D721Med (cell line): ENCODE measurements around the gene BICD2.

Experiments used
- DNase-seq: peaks from one replicate; pipeline ENCODE4 v3.0.0; 2011; ENCODE audit warnings: low spot score; ENCODE audit not compliant: insufficient read length
- FAIRE-seq: peaks from 2 replicates; lab custom pipeline; 2011; peaks lifted over from hg19 to GRCh38; lab: Jason Lieb, UNC
- TF ChIP-seq, protein P1 (sequence below): IDR thresholded peaks from 2 replicates; pipeline ENCODE4 v1.5.1; 2012; ENCODE audit warnings: mild to moderate bottlenecking, control low read depth; ENCODE audit not compliant: insufficient read depth; ENCODE audit errors: missing control alignments

BICD2 gene

DNA sequence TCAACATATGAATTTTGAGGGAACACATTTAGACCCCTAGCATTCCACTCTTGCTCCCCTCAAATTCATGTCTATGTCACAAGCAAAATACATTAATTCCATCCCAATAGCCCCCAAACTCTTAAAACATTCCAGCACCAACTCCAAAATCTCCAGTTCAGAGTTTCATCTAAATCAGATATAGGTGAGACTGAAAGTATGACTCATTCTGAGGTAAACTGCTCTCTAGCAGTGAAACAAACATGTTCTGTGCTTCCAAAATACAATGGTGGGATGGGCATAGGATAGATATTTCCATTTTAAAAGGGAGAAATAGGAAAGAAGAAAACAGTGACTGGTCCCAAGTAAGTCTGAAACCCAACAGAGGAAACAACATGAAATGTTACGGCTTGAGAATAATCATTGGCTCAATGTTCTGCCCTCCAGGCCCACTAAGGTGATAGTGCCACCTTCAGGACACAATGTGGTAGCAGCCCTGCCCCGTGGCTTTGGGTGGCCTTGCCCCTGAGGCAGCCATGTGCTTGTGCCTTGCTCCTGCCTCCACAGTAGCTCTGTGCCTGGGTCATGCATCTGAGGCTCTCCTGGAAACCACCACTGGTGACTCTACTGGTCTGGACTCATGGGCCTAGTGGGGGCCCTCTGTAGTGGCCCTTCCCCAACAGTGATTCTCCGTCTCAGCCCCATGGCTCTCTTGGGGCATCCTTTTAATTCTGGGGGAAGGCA lies 58.3 kb downstream of the BICD2 start:
- FAIRE-seq, result no peak
- DNase-seq, result no peak

DNA sequence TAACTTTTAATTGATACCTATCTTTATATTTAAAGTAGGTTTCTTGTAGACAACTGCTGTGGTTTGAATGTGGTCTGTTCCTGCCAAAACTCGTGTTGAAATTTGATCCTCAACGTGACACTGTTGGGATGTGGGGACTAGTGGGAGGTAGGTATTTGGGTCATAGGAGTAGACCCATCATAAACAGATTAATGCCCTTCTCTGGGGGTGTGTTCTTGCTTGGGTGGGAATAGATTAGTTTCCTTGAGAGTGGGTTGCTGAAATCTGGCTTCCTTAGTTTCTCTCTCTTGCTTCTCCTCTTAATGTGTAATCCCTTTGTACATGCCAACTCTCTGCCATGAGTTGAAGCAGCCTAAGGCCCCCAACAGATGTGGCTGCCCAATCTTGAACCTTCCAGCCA lies 60.1 kb downstream of the BICD2 start:
- FAIRE-seq, result no peak
- TF ChIP-seq, protein P1, sequence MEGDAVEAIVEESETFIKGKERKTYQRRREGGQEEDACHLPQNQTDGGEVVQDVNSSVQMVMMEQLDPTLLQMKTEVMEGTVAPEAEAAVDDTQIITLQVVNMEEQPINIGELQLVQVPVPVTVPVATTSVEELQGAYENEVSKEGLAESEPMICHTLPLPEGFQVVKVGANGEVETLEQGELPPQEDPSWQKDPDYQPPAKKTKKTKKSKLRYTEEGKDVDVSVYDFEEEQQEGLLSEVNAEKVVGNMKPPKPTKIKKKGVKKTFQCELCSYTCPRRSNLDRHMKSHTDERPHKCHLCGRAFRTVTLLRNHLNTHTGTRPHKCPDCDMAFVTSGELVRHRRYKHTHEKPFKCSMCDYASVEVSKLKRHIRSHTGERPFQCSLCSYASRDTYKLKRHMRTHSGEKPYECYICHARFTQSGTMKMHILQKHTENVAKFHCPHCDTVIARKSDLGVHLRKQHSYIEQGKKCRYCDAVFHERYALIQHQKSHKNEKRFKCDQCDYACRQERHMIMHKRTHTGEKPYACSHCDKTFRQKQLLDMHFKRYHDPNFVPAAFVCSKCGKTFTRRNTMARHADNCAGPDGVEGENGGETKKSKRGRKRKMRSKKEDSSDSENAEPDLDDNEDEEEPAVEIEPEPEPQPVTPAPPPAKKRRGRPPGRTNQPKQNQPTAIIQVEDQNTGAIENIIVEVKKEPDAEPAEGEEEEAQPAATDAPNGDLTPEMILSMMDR, result no peak
- DNase-seq, result no peak

More for the DNA sequence above, 58.3 kb downstream of the BICD2 start:
- TF ChIP-seq, protein P1, result peak; percentile 43

DNA sequence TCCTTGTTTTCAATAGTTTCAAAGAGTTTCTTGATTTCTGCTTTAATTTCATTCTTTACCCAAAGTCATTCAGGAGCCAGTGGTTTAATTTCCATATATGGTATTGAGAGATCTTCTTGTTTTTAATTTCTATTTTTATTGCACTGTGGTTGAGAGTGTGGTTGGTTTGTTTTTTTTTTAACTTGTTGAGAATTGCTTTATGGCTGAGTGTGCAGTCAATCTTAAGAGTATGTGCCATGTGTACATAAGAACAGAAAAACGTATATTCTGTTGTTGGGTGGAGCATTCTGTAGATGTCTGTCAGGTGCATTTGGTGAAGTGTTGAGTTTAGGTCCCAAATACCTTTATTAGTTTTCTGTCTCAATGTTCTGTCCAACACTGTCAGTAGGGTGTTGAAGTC lies 68.0 kb downstream of the BICD2 start:
- DNase-seq, result no peak
- FAIRE-seq, result no peak
- TF ChIP-seq, protein P1, result no peak

DNA sequence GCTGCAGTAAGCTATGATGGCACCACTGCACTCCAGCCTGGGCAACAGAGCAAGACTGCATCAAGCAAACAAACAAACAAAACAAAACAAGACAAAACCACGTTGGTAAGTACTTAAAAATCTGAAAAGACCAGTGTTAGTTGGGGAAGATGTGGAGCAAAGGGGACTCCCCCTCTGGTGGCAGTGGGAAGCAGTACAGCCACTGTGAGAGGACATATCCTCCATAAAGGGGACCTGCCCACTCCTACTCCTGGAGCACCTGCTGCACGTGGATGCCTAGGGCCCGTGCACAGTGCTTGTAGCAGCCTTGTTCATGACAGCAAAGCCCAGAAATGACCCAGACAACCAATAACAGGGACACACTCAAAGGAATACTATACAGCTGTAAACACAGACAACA lies 77.7 kb downstream of the BICD2 start:
- no peak for DNase-seq
- FAIRE-seq, result no peak
- TF ChIP-seq, protein P1, result no peak

DNA sequence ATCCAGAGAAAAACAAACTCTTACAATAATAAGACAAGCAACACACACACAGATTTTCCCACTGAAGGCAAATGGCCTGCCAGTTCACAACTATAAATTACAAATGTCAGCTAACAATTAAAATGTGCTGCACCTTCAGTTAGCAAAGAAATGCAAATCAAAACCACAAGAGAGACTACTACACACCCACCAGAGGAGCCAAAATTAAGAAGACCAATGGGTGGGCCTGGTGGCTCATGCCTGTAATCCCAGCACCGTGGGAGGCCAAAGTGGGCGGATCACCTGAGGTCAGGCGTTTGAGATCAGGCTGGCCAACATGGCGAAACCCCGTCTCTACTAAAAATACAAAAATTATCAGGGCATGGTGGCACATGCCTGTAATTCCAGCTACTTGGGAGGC lies 79.6 kb downstream of the BICD2 start:
- no peak for DNase-seq
- FAIRE-seq, result no peak
- TF ChIP-seq, protein P1, result no peak

DNA sequence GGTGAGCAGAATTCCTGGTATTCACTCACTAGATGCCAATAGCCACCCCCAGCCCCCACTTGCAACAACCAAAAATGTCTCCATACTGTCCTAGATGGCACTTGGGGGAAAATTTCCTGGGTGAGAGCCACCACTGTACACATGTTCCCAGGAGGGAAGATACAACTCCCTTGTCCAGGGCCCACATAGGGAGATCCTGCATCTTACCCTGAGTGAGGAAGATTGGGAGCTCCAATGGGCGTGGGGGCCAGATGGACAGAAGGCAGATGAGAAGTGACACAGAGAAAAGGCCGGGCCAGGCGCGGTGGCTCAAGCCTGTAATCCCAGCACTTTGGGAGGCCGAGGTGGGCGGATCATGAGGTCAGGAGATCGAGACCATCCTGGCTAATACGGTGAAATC lies 82.4 kb downstream of the BICD2 start:
- TF ChIP-seq, protein P1, result no peak
- DNase-seq (no peak), FAIRE-seq (no peak)
